Measurements from ENCODE around the gene CRYBB3.

DNA sequence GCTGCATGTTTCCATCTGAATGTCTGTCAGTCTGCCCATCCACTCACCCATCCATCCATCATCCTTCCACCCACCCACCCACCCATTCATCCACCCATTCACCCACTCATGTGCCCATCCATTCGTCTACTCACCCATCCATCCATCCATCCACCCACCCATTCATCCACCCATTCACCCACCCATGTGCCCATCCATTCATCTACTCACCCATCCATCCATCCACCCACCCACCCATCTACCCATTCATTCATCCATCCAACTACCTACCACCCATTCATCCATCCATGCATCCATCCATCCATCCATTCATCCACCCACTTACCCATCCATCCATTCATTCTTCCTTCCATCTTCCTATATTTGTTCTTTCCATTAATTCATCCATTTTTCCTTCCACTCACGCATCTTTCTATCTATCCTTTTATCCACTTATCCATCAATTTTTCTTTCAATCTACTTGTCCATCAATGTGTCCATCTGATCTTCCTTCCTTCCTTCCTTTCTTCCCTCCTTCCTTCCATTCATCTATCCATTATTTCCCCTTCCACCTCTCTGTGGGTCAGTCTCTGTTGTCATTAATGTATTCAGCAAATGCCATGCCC lies 8.0 kb downstream of the CRYBB3 start:
- no peak for TF ChIP-seq POLR2AphosphoS5 (IDR thresholded peaks at IDR 0.05; ENCODE audit: insufficient read depth, low read depth, low read length)
- TF ChIP-seq, protein P1, sequence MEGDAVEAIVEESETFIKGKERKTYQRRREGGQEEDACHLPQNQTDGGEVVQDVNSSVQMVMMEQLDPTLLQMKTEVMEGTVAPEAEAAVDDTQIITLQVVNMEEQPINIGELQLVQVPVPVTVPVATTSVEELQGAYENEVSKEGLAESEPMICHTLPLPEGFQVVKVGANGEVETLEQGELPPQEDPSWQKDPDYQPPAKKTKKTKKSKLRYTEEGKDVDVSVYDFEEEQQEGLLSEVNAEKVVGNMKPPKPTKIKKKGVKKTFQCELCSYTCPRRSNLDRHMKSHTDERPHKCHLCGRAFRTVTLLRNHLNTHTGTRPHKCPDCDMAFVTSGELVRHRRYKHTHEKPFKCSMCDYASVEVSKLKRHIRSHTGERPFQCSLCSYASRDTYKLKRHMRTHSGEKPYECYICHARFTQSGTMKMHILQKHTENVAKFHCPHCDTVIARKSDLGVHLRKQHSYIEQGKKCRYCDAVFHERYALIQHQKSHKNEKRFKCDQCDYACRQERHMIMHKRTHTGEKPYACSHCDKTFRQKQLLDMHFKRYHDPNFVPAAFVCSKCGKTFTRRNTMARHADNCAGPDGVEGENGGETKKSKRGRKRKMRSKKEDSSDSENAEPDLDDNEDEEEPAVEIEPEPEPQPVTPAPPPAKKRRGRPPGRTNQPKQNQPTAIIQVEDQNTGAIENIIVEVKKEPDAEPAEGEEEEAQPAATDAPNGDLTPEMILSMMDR (IDR thresholded peaks at IDR 0.05; ENCODE audit: extremely low read depth in 1 of 2, insufficient read depth in 1 of 2, low read depth in 1 of 2, low read length in 2 of 2) = no peak
- TF ChIP-seq EZH2 (IDR thresholded peaks at IDR 0.05; ENCODE audit: borderline replicate concordance, low read depth, low read length, severe bottlenecking) = no peak

All from endothelial cell of umbilical vein (primary cell).